ENCODE data around the gene STYXL1.
"Not testable (repeated sequence)": the region's sequence is repeated elsewhere in the genome, so short reads cannot be mapped to it uniquely, and the experiment has no call there.

Gene STYXL1

DNA sequence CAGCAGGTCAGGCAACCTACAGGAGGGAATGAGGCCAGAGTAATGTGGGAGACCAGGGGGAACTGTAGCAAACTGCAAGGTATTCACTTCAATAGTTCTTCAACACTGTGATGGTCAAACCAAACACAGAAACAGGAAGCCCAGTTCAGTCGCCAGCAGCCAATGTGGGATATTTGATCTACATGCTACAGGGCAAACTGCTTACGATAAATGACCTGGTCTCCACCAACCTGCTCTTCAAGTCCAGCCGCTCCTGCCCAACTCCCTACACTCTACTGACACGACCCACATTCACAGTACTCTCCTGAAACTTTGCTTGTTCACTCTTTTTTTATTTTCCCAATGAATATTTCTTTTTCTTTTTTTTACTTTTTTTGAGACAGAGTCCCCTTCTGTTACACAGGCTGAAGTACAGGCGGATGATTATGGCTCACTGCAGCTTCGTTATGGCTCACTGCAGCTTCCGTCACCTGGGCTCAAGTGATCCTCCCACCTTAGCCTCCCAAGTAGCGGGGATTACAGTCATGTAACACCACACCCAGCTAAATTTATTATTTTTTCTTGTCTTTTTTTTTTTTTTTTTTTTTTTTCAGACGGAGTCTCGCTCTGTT lies 42.2 kb upstream of the STYXL1 start:
- WGBS (ENCODE audit: extremely low coverage, insufficient coverage, low lambda C conversion rate), result no CpG with 5 or more reads among the region's 10 CpGs
- H3K27ac ChIP-seq (ENCODE audit: low read depth, low read length), result no peak overlapping the region
- no peak overlapping the region for H3K9ac ChIP-seq (ENCODE audit: low read length)
- no peak overlapping the region for H2BK5ac ChIP-seq (ENCODE audit: low read length)
- no peaks in the 10 kb centered on the region for H3K79me1 ChIP-seq (ENCODE audit: low read length)
- H3K23ac ChIP-seq (ENCODE audit: low read length), result no peak overlapping the region
- H3K27me3 ChIP-seq (ENCODE audit: insufficient read depth, low read length, poor library complexity), result no peaks in the 10 kb centered on the region
- H4K5ac ChIP-seq (ENCODE audit: low read length), result no peak overlapping the region
- no peak overlapping the region for H3K4me2 ChIP-seq (ENCODE audit: low read length)
- no peak for DNase-seq
- H3K56ac ChIP-seq (ENCODE audit: low read length), result no peak overlapping the region
- no peak overlapping the region for H3K18ac ChIP-seq (ENCODE audit: low read length)
- no peak overlapping the region for H4K8ac ChIP-seq (ENCODE audit: low read depth, low read length)
- H2BK15ac ChIP-seq (replicated peaks; ENCODE audit: low read depth), result no peak overlapping the region
- no peak overlapping the region for H3K4ac ChIP-seq (ENCODE audit: low read depth, low read length)
- H2AK5ac ChIP-seq (ENCODE audit: low read length), result no peak overlapping the region
- H3K4me1 ChIP-seq (ENCODE audit: control insufficient read depth, low read depth, low read length), result no peaks in the 10 kb centered on the region
- H3K4me3 ChIP-seq (ENCODE audit: low read length), result no peak overlapping the region
- H3K36me3 ChIP-seq (ENCODE audit: control insufficient read depth, insufficient read depth, low read length), result no peaks in the 10 kb centered on the region
- no peaks in the 10 kb centered on the region for H3K79me2 ChIP-seq (ENCODE audit: control insufficient read depth, insufficient read depth, low read length)
- H2BK120ac ChIP-seq (ENCODE audit: low read depth, low read length), result no peak overlapping the region

GRCh38 chr7:76087362-76087791 lies 39.6 kb upstream of the STYXL1 start:
- H3K4me3 ChIP-seq (ENCODE audit: low read length); H2AK5ac ChIP-seq (ENCODE audit: low read length); H3K36me3 ChIP-seq (ENCODE audit: control insufficient read depth, insufficient read depth, low read length); H3K27me3 ChIP-seq (ENCODE audit: insufficient read depth, low read length, poor library complexity); H2BK15ac ChIP-seq (replicated peaks; ENCODE audit: low read depth); H3K18ac ChIP-seq (ENCODE audit: low read length); H4K8ac ChIP-seq (ENCODE audit: low read depth, low read length); H4K5ac ChIP-seq (ENCODE audit: low read length); H3K56ac ChIP-seq (ENCODE audit: low read length); H2BK5ac ChIP-seq (ENCODE audit: low read length); H3K23ac ChIP-seq (ENCODE audit: low read length); H3K4me1 ChIP-seq (ENCODE audit: control insufficient read depth, low read depth, low read length); H3K4ac ChIP-seq (ENCODE audit: low read depth, low read length); H2BK120ac ChIP-seq (ENCODE audit: low read depth, low read length); DNase-seq; H3K27ac ChIP-seq (ENCODE audit: low read depth, low read length); H3K9ac ChIP-seq (ENCODE audit: low read length); H3K79me2 ChIP-seq (ENCODE audit: control insufficient read depth, insufficient read depth, low read length); H3K79me1 ChIP-seq (ENCODE audit: low read length); H3K4me2 ChIP-seq (ENCODE audit: low read length): not testable (repeated sequence)
- no CpG with 5 or more reads among the region's 5 CpGs for WGBS (ENCODE audit: extremely low coverage, insufficient coverage, low lambda C conversion rate)

DNA sequence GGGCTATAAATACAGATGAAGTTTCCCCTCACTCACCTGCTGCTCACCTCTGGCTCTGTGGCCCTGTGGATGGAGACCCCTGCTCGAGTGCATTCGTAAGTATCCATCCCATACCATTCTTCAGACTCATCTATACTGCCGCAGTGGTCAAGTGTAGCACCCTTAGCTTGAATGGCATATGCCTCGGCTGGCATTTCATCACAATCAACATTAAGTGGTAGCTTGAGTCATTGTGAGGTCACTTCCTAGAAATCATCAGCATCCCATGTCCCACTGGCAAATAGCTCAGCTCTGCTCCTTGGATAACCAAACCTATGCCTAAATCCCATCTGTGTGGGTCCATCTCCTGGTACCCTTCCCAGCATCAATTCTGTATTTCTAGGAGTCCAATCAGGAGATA lies 38.3 kb upstream of the STYXL1 start:
- no peak overlapping the region for H3K18ac ChIP-seq (ENCODE audit: low read length)
- H3K9ac ChIP-seq (ENCODE audit: low read length), result no peak overlapping the region
- H2BK5ac ChIP-seq (ENCODE audit: low read length), result no peak overlapping the region
- H4K5ac ChIP-seq (ENCODE audit: low read length), result no peak overlapping the region
- H4K8ac ChIP-seq (ENCODE audit: low read depth, low read length), result no peak overlapping the region
- H3K56ac ChIP-seq (ENCODE audit: low read length), result no peak overlapping the region
- no peaks in the 10 kb centered on the region for H3K27me3 ChIP-seq (ENCODE audit: insufficient read depth, low read length, poor library complexity)
- H3K79me2 ChIP-seq (ENCODE audit: control insufficient read depth, insufficient read depth, low read length), result no peaks in the 10 kb centered on the region
- H3K27ac ChIP-seq (ENCODE audit: low read depth, low read length), result no peak overlapping the region
- H2BK15ac ChIP-seq (replicated peaks; ENCODE audit: low read depth), result no peak overlapping the region
- WGBS (ENCODE audit: extremely low coverage, insufficient coverage, low lambda C conversion rate), result no CpG with 5 or more reads among the region's 4 CpGs
- no peak overlapping the region for H3K4me2 ChIP-seq (ENCODE audit: low read length)
- no peaks in the 10 kb centered on the region for H3K79me1 ChIP-seq (ENCODE audit: low read length)
- H2AK5ac ChIP-seq (ENCODE audit: low read length), result no peak overlapping the region
- no peaks in the 10 kb centered on the region for H3K4me1 ChIP-seq (ENCODE audit: control insufficient read depth, low read depth, low read length)
- H2BK120ac ChIP-seq (ENCODE audit: low read depth, low read length), result no peak overlapping the region
- H3K4me3 ChIP-seq (ENCODE audit: low read length), result no peak overlapping the region
- no peak overlapping the region for H3K23ac ChIP-seq (ENCODE audit: low read length)
- H3K36me3 ChIP-seq (ENCODE audit: control insufficient read depth, insufficient read depth, low read length), result no peaks in the 10 kb centered on the region
- DNase-seq, result no peak
- H3K4ac ChIP-seq (ENCODE audit: low read depth, low read length), result no peak overlapping the region

GRCh38 chr7:76084115-76084514 lies 36.3 kb upstream of the STYXL1 start:
- not testable (repeated sequence) for H4K8ac ChIP-seq (ENCODE audit: low read depth, low read length); H3K4me2 ChIP-seq (ENCODE audit: low read length); H3K4ac ChIP-seq (ENCODE audit: low read depth, low read length); H3K18ac ChIP-seq (ENCODE audit: low read length); H3K9ac ChIP-seq (ENCODE audit: low read length); H3K27ac ChIP-seq (ENCODE audit: low read depth, low read length); H4K5ac ChIP-seq (ENCODE audit: low read length); H3K4me3 ChIP-seq (ENCODE audit: low read length); H3K56ac ChIP-seq (ENCODE audit: low read length); H3K4me1 ChIP-seq (ENCODE audit: control insufficient read depth, low read depth, low read length); DNase-seq; H2AK5ac ChIP-seq (ENCODE audit: low read length); H3K27me3 ChIP-seq (ENCODE audit: insufficient read depth, low read length, poor library complexity); H3K79me1 ChIP-seq (ENCODE audit: low read length); H3K23ac ChIP-seq (ENCODE audit: low read length); H2BK120ac ChIP-seq (ENCODE audit: low read depth, low read length); H3K36me3 ChIP-seq (ENCODE audit: control insufficient read depth, insufficient read depth, low read length); H2BK5ac ChIP-seq (ENCODE audit: low read length); H2BK15ac ChIP-seq (replicated peaks; ENCODE audit: low read depth); H3K79me2 ChIP-seq (ENCODE audit: control insufficient read depth, insufficient read depth, low read length)
- WGBS (ENCODE audit: extremely low coverage, insufficient coverage, low lambda C conversion rate), result no CpG with 5 or more reads among the region's 2 CpGs

GRCh38 chr7:76080204-76080603 lies 32.4 kb upstream of the STYXL1 start:
- Histone ChIP-seq H2BK5ac (ENCODE audit: low read length) (no peak overlapping the region), H3K4me2 (ENCODE audit: low read length) (no peak overlapping the region), H3K18ac (ENCODE audit: low read length) (no peak overlapping the region), H3K4ac (ENCODE audit: low read depth, low read length) (no peak overlapping the region), H3K4me1 (ENCODE audit: control insufficient read depth, low read depth, low read length) (no peaks in the 10 kb centered on the region), H3K36me3 (ENCODE audit: control insufficient read depth, insufficient read depth, low read length) (no peaks in the 10 kb centered on the region), H2BK15ac (replicated peaks; ENCODE audit: low read depth) (no peak overlapping the region), H4K8ac (ENCODE audit: low read depth, low read length) (no peak overlapping the region), H3K56ac (ENCODE audit: low read length) (no peak overlapping the region), H3K79me1 (ENCODE audit: low read length) (no peaks in the 10 kb centered on the region), H2AK5ac (ENCODE audit: low read length) (no peak overlapping the region), H2BK120ac (ENCODE audit: low read depth, low read length) (no peak overlapping the region), H3K79me2 (ENCODE audit: control insufficient read depth, insufficient read depth, low read length) (no peaks in the 10 kb centered on the region), H3K23ac (ENCODE audit: low read length) (no peak overlapping the region), H3K27me3 (ENCODE audit: insufficient read depth, low read length, poor library complexity) (no peaks in the 10 kb centered on the region), H3K9ac (ENCODE audit: low read length) (no peak overlapping the region), H4K5ac (ENCODE audit: low read length) (no peak overlapping the region), H3K27ac (ENCODE audit: low read depth, low read length) (no peak overlapping the region), H3K4me3 (ENCODE audit: low read length) (no peak overlapping the region)
- no peak for DNase-seq
- no CpG with 5 or more reads among the region's 5 CpGs for WGBS (ENCODE audit: extremely low coverage, insufficient coverage, low lambda C conversion rate)

DNA sequence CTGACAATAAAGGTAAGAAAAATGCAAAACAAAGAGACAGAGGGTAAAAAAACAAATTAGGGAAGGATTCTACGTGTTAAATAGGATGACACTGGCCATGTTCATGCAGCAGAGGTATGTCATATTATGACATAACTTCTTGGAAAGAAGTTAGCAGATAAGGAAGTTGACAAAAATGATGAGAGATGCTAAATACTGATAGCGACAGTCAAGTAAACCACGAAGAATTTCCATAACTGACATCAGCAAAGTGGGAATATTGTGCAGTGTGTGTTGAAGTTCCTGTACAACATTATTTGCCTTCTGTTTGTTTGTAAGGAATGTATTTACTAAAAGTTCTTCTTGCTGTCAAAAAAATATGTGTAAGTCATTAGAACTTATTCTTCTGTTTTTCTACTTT lies 29.6 kb upstream of the STYXL1 start:
- no peaks in the 10 kb centered on the region for H3K27me3 ChIP-seq (ENCODE audit: insufficient read depth, low read length, poor library complexity)
- H3K9ac ChIP-seq (ENCODE audit: low read length), result no peak overlapping the region
- H3K27ac ChIP-seq (ENCODE audit: low read depth, low read length), result no peak overlapping the region
- H3K36me3 ChIP-seq (ENCODE audit: control insufficient read depth, insufficient read depth, low read length), result no peaks in the 10 kb centered on the region
- H3K4me2 ChIP-seq (ENCODE audit: low read length), result no peak overlapping the region
- H4K5ac ChIP-seq (ENCODE audit: low read length), result no peak overlapping the region
- H3K79me1 ChIP-seq (ENCODE audit: low read length), result no peaks in the 10 kb centered on the region
- H3K23ac ChIP-seq (ENCODE audit: low read length), result no peak overlapping the region
- no peak overlapping the region for H2BK5ac ChIP-seq (ENCODE audit: low read length)
- no peak for DNase-seq
- no CpG with 5 or more reads among the region's 3 CpGs for WGBS (ENCODE audit: extremely low coverage, insufficient coverage, low lambda C conversion rate)
- no peak overlapping the region for H2AK5ac ChIP-seq (ENCODE audit: low read length)
- no peak overlapping the region for H3K4ac ChIP-seq (ENCODE audit: low read depth, low read length)
- H4K8ac ChIP-seq (ENCODE audit: low read depth, low read length), result no peak overlapping the region
- no peak overlapping the region for H2BK120ac ChIP-seq (ENCODE audit: low read depth, low read length)
- no peak overlapping the region for H2BK15ac ChIP-seq (replicated peaks; ENCODE audit: low read depth)
- no peak overlapping the region for H3K18ac ChIP-seq (ENCODE audit: low read length)
- H3K4me3 ChIP-seq (ENCODE audit: low read length), result no peak overlapping the region
- H3K4me1 ChIP-seq (ENCODE audit: control insufficient read depth, low read depth, low read length), result no peaks in the 10 kb centered on the region
- no peak overlapping the region for H3K56ac ChIP-seq (ENCODE audit: low read length)
- no peaks in the 10 kb centered on the region for H3K79me2 ChIP-seq (ENCODE audit: control insufficient read depth, insufficient read depth, low read length)

Data from mesendoderm (in vitro differentiated cells).